Astrocyte of the hippocampus (primary cell): ENCODE data around the gene ULBP3.
A peak's percentile ranks its signal among the peaks of the same experiment; 100 is the strongest.

Source experiments
- DNase-seq: peaks from one replicate; pipeline ENCODE4 v3.0.0; 2011; ENCODE audit warnings: low read depth, low spot score

The ULBP3 gene

GRCh38 chr6:150068720-150069648 lies at the start of gene ULBP3:
Gene ULBP3, minus strand, starts transcription at chr6:150069121. Its CDS starts 55 bp downstream, at chr6:150069066.
- DNase-seq, result peak; percentile 98

GRCh38 chr6:150118627-150119026 lies 49.7 kb upstream of the ULBP3 start:
- no peak for DNase-seq

GRCh38 chr6:150118203-150118602 lies 49.3 kb upstream of the ULBP3 start:
- no peak for DNase-seq

GRCh38 chr6:150116200-150116800 lies 47.4 kb upstream of the ULBP3 start:
- DNase-seq, result peak; percentile 21

GRCh38 chr6:150115769-150116168 lies 46.8 kb upstream of the ULBP3 start:
- DNase-seq, result no peak

DNA sequence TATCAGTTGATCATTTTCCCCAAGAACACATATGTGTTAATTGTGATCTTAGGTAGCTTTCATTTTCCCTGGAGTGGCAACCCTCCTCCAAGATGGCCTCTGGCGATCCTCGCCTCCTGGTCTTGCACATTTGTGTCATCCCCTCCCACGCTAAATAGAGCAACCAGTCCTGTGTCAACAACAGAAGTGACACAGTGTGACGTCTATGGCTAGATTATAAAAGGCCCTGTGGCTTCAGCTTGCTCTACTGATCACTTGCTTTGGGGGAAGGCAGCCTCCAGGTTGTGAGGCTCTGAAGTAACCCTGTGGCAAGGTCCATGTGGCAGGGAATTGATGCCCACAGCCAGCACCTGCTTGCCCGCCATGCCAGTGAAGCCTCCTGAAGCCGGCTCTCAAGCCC lies 43.3 kb upstream of the ULBP3 start:
- no peak for DNase-seq

DNA sequence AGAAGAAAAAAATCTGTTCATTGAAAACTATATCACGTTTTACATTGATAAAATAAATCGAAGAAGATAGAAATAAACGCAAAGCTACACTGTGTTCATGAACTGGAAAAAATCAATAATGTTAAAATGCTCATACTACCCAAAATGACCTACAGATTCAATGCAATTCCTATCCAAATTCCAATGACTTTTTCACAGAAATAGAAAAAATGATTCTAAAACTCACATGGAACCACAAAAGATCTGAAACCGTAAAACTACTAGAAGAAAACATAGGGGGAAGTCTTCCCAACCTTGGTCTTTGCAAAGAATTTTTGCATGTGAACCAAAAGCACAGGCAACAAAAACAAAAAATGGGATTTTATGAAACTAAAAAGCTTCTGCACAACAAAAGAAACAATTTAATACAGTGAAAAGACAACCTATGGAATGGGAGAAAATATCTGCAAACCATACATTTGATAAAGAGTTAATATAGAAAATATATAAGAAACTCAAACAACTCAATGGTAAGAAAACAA lies 33.9 kb upstream of the ULBP3 start:
- no peak for DNase-seq

- no peak for DNase-seq
Measured at GRCh38 chr6:150100745-150101144, 31.8 kb upstream of the ULBP3 start.

- no peak for DNase-seq
Measured at GRCh38 chr6:150099953-150100352, 31.0 kb upstream of the ULBP3 start.

DNA sequence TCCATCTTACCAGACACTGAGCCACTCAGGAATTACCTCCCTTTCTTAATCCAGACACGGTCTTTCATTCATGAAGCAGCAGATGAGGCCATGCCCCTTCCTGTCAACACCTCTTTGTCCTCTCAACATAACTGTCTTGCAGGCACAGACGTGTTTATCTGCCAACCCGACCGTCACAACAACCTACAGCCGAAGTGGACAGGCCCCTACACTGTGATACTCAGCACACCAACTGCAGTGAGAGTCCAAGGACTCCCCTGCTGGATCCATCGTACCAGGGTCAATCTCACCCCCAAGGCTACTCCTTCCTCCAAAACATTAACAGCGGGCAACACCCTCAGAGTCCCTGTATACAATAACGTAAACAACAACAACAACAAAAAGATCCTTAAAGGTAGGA lies 30.6 kb upstream of the ULBP3 start:
- DNase-seq, result no peak

- no peak for DNase-seq
Measured at GRCh38 chr6:150098155-150098554, 29.2 kb upstream of the ULBP3 start.

- no peak for DNase-seq
Measured at GRCh38 chr6:150093397-150093796, 24.5 kb upstream of the ULBP3 start.

GRCh38 chr6:150091476-150091875 lies 22.6 kb upstream of the ULBP3 start:
- DNase-seq, result peak; percentile 55

DNA sequence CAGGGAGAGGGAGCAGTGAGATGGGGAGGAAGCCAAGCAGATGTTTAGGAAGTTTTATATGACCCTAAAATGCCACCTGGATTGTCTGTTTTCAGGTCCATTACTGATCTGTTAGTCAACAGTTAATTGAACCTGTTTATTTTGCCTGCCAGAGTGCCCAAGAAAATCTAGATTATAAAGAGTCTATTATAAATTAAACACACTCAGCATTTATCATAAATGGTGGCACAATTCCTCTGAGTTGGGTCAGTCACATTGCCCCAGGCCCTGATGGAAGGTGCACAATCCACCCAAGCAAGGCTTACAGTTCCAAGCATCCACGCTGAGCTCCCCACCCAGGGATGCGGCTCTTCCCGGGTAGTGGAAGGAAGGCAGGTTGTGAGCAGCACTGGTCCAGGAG lies 21.4 kb upstream of the ULBP3 start:
- DNase-seq, result no peak

- DNase-seq, result no peak
Measured at GRCh38 chr6:150088481-150089154, 19.7 kb upstream of the ULBP3 start.

DNA sequence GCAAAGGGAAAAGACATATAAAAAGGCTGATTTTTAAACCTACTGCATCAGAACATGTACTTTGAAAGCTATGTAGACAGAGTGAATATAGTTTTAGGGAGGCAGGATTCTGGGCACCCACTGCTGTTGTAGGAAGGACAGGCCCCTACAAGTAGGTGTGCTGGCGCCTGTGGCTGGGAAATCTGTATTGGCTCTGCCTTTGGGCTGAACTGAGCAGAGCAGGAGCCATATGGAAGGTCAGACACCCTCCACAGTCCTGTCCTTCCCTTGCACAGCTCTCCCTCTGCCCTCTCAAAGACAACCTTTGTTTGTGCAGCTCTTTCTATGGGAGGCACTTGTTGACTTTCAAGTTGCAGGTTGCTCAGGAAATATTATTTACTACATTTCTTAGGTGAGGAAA lies 18.4 kb upstream of the ULBP3 start:
- DNase-seq, result no peak

- no peak for DNase-seq
Measured at GRCh38 chr6:150086026-150086425, 17.1 kb upstream of the ULBP3 start.

- no peak for DNase-seq
Measured at GRCh38 chr6:150084426-150084825, 15.5 kb upstream of the ULBP3 start.

GRCh38 chr6:150083839-150084238 lies 14.9 kb upstream of the ULBP3 start:
- DNase-seq, result no peak

DNA sequence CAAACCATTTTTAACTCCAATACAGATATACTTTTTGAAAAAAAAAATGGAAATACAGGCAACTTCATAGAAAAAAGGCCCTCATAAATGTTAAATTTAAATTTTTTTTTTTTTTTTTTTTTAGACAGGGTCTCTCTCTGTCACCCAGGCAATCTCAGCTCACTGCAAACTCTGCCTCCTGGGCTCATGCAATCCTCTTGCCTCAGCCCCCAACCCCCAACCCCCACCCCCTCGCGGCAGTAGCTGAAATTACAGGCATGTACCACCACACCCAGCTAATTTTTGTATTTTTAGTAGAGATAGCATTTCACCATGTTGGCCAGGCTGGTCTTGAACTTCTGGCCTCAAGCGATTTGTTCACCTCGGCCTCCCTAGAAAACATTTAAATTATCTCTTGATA lies 12.8 kb upstream of the ULBP3 start:
- no peak for DNase-seq

DNA sequence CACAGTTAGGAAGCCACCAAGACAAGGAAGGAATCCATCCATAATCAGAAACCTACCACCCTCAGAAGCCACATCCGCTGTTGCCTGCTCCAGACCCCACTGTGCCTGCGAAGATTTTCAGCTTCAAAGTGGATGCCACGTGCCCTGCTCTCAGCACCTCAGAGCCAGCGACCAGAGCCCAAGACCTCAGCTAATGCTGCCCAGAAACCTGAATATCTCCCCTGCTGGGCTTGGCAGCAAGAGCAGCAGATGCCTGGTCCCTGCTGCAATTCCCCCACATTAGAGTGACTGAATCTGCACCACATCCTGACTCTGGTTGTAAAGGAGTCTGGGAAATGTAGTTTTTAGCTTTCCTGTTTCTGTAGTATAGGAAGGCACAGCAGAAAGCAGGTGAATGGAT lies 10.7 kb upstream of the ULBP3 start:
- peak; percentile 71 for DNase-seq

- DNase-seq, result peak; percentile 19
Measured at GRCh38 chr6:150078788-150079187, 9.9 kb upstream of the ULBP3 start.
